PC-9 (cell line): ENCODE data around the gene BAIAP2L1. TPM values are rescaled to one million over a fixed set of nuclear protein-coding genes. Genes with fewer than 3 reads are reported as not detected.
"Not testable (repeated sequence)": the region's sequence is repeated elsewhere in the genome, so short reads cannot be mapped to it uniquely, and the experiment has no call there.

Source experiments
- BruUV-seq: library from RNA; stranded (reverse); fragments of 400-500 nt; replicated peaks from 2 replicates; lab custom pipeline; 2021; lab: Mats Ljungman, UMichigan
- CTCF ChIA-PET: fragments of 300-600 bp; sonication (Branson Sonifier 250); formaldehyde crosslinking; loops from one replicate; lab custom pipeline; 2022; ENCODE audit warnings: antibody characterized with exemption; lab: Charles Lee
- POLR2A ChIA-PET: fragments of 300-600 bp; sonication (Branson Sonifier 250); formaldehyde crosslinking; loops from one replicate; lab custom pipeline; 2022; ENCODE audit warnings: antibody characterized with exemption; ENCODE audit not compliant: unreplicated experiment; lab: Charles Lee
- DNase-seq, 2 experiments: peaks; one replicate each; pipeline versions ENCODE4 v3.0.0 to v3.0.0-alpha.2; 2015 to 2022; ENCODE audit warnings: mixed read lengths in 1 of 2
- H2AFZ ChIP-seq: fragments of 200-600 bp; sonication (generic); 2 replicates; pipeline ENCODE4 v1.8.1; 2017; ENCODE audit warnings: antibody characterized with exemption
- H3F3A ChIP-seq: fragments of 200-600 bp; sonication (generic); 2 replicates; pipeline ENCODE4 v1.8.1; 2017; ENCODE audit warnings: antibody characterized with exemption, mild to moderate bottlenecking, low read depth; ENCODE audit not compliant: insufficient read depth
- H3K27ac ChIP-seq: fragments of 200-600 bp; sonication (generic); 2 replicates; pipeline ENCODE4 v1.6.1; 2016; ENCODE audit warnings: mixed run types
- H3K27me3 ChIP-seq: fragments of 200-600 bp; sonication (generic); 2 replicates; pipeline ENCODE4 v1.6.1; 2016; ENCODE audit warnings: low read depth, mixed run types; ENCODE audit not compliant: insufficient read depth
- H3K36me3 ChIP-seq: fragments of 200-600 bp; sonication (generic); 2 replicates; pipeline ENCODE4 v1.6.1; 2016; ENCODE audit warnings: low read depth, mixed run types
- H3K4me1 ChIP-seq: fragments of 200-600 bp; sonication (generic); replicated peaks from 2 replicates; pipeline ENCODE4 v1.6.1; 2016; ENCODE audit warnings: mixed run types; ENCODE audit not compliant: insufficient read depth
- H3K4me2 ChIP-seq: fragments of 200-600 bp; sonication (generic); 2 replicates; pipeline ENCODE4 v1.6.1; 2017; ENCODE audit warnings: mixed run types
- H3K4me3 ChIP-seq: fragments of 200-600 bp; sonication (generic); 2 replicates; pipeline ENCODE4 v1.6.1; 2016; ENCODE audit warnings: mixed run types
- H3K79me2 ChIP-seq: fragments of 200-600 bp; sonication (generic); 2 replicates; pipeline ENCODE4 v1.6.1; 2017; ENCODE audit warnings: low read depth, mixed run types
- H3K9me2 ChIP-seq: fragments of 200-600 bp; sonication (generic); 2 replicates; pipeline ENCODE4 v1.8.1; 2017; ENCODE audit warnings: mild to moderate bottlenecking; ENCODE audit not compliant: insufficient read depth
- H3K9me3 ChIP-seq: fragments of 200-600 bp; sonication (generic); 2 replicates; pipeline ENCODE4 v1.8.1; 2016; ENCODE audit warnings: low read depth; ENCODE audit not compliant: insufficient read depth
- H4K20me1 ChIP-seq: fragments of 200-600 bp; sonication (generic); 2 replicates; pipeline ENCODE4 v1.8.1; 2017; ENCODE audit not compliant: insufficient read depth
- EZH2 ChIP-seq: fragments of 200-600 bp; sonication (generic); IDR thresholded peaks from 2 replicates; pipeline ENCODE4 v1.8.0; 2017; ENCODE audit warnings: antibody characterized with exemption, low read depth
- intact Hi-C: fragments of 100-400 bp; cut with micrococcal nuclease; formaldehyde crosslinking; loops from one replicate; pipeline ENCODE4 v1.10.0; 2022; ENCODE audit not compliant: unreplicated experiment
- total RNA-seq: library from RNA; stranded (reverse); gene quantifications from 2 replicates; pipeline ENCODE4 v1.2.3, GENCODE V29; 2021
- TF ChIP-seq, protein P1 (sequence below): fragments of 200-600 bp; sonication (generic); conservative IDR thresholded peaks from 2 replicates; pipeline ENCODE4 v1.6.1; 2017; ENCODE audit warnings: mixed run types, antibody characterized with exemption, mild to moderate bottlenecking, moderate library complexity

BAIAP2L1 gene
- total RNA-seq, 1 experiment from 2014 or later = 89.4 TPM

DNA sequence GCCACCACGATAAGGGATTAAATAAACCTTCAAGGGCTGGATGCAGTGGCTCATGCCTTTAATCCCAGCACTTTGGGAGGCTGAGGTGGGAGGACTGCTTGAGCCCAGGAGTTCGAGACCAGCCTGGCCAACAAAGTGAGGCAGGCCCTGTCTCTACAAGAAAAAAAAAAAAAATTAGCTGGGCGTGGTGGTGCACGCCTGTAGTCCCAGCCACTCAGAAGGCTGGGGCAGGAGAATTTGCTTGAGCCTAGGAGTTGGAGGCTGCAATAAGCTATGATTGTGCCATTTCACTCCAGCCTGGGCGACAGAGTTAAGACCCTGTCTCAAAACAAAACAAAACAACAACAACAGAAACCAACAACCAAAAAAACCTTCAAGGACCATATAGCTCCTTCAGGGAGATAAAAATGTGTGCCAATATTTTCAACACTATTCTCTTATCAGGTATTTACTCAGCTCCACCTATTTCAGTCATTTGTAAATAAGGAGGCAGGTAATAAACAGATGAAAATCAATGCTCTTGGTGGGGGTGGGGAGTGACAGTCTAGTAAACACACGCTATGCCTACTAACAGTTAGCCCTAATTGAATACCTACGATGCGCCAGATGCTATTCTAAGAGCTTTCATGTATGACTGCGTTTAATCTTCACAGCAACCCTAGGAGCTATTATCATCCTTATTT, 13.2 kb downstream of the BAIAP2L1 start:
- Histone ChIP-seq H3K4me1 (no peaks in the 10 kb centered on the region), H2AFZ (no peak overlapping the region), H3F3A (peaks cover 6% of the 10 kb centered on the region; the same call in 1 of the 2 replicates), H3K9me3 (no peaks in the 10 kb centered on the region), H3K36me3 (peaks cover 3% of the 10 kb centered on the region), H3K4me2 (no peak overlapping the region), H3K27ac (no peak overlapping the region), H3K79me2 (peaks cover 90% of the 10 kb centered on the region), H3K9me2 (no peaks in the 10 kb centered on the region), H3K4me3 (no peak overlapping the region), H3K27me3 (no peaks in the 10 kb centered on the region), H4K20me1 (peaks cover 59% of the 10 kb centered on the region)
- intact Hi-C loops = no loop called here
- TF ChIP-seq, protein P1, sequence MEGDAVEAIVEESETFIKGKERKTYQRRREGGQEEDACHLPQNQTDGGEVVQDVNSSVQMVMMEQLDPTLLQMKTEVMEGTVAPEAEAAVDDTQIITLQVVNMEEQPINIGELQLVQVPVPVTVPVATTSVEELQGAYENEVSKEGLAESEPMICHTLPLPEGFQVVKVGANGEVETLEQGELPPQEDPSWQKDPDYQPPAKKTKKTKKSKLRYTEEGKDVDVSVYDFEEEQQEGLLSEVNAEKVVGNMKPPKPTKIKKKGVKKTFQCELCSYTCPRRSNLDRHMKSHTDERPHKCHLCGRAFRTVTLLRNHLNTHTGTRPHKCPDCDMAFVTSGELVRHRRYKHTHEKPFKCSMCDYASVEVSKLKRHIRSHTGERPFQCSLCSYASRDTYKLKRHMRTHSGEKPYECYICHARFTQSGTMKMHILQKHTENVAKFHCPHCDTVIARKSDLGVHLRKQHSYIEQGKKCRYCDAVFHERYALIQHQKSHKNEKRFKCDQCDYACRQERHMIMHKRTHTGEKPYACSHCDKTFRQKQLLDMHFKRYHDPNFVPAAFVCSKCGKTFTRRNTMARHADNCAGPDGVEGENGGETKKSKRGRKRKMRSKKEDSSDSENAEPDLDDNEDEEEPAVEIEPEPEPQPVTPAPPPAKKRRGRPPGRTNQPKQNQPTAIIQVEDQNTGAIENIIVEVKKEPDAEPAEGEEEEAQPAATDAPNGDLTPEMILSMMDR = no peak
- POLR2A ChIA-PET = no interaction called here
- DNase-seq = no peak
- CTCF ChIA-PET = interaction anchor here (0.6 kb wide), 2 partner anchors 14 to 74 kb away, joined by 4 to 9 read pairs; no protein-coding TSS in a partner anchor
- BruUV-seq = no TSS peak

DNA sequence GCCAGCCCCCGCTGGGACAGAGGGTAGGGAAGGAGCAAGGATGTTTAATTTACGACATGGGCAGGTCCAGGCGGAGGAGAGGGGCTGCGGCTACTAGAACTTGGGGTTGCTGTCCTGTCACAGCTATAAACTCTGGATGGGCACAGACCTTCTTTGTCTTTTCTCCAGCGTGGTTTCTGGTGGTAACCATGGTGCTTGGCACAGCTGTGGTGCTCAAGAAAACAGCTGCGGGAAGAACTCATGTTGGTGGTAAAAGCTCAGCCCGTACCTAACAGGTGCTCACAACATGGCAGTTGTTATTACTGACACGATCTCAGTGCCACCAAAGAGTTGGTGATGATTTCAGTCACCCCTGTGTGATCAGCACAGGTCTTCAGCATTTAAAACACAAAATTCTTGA, 13.8 kb downstream of the BAIAP2L1 start:
- Histone ChIP-seq H3F3A (peaks cover 6% of the 10 kb centered on the region; the same call in 1 of the 2 replicates), H3K9me2 (no peaks in the 10 kb centered on the region), H3K36me3 (peaks cover 7% of the 10 kb centered on the region), H2AFZ (no peak overlapping the region), H3K9me3 (no peaks in the 10 kb centered on the region), H4K20me1 (peaks cover 58% of the 10 kb centered on the region), H3K4me1 (no peaks in the 10 kb centered on the region), H3K79me2 (peaks cover 90% of the 10 kb centered on the region), H3K27ac (no peak overlapping the region), H3K4me2 (no peak overlapping the region), H3K4me3 (no peak overlapping the region), H3K27me3 (no peaks in the 10 kb centered on the region)
- no peak for TF ChIP-seq EZH2
- TF ChIP-seq, protein P1 = no peak
- DNase-seq = no peak
- intact Hi-C loops = no loop called here
- CTCF ChIA-PET = interaction anchor here (0.6 kb wide), 1 partner anchor 15 kb away, joined by 4 read pairs; no protein-coding TSS in a partner anchor
- POLR2A ChIA-PET = no interaction called here
- BruUV-seq = no TSS peak

DNA sequence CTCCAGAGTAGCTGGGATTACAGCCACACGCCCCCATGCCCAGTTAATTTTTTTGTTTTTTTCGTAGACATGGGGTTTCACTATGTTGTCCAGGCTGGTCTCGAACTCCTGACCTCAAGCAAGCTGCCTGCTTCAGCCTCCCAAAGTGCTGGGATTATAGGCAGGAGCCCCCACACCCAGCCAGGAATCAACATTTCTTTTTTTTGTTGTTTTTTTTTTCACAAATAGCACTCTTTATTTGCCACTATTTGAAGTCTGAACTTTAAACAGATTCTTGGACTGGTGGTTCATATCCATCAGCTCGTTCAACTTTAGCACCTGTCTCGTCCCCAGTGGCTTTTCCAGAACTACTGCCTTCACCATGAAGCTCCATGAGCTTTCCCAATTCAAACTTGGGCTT, 15.4 kb downstream of the BAIAP2L1 start:
- Histone ChIP-seq H3K79me2 (peaks cover 90% of the 10 kb centered on the region), H3K36me3 (peaks cover 16% of the 10 kb centered on the region), H4K20me1 (peaks cover 53% of the 10 kb centered on the region)
- H3K27ac ChIP-seq, BruUV-seq, H3K4me2 ChIP-seq, H3K4me1 ChIP-seq, DNase-seq, POLR2A ChIA-PET, H3K9me3 ChIP-seq, H3F3A ChIP-seq, H3K4me3 ChIP-seq, intact Hi-C loops, H2AFZ ChIP-seq, H3K27me3 ChIP-seq, H3K9me2 ChIP-seq: not testable (repeated sequence)
- CTCF ChIA-PET = interaction anchor here (0.5 kb wide), 1 partner anchor 8 kb away, joined by 3 read pairs; no protein-coding TSS in a partner anchor
